Activated T-cell treated with anti-CD3 and anti-CD28 coated beads, Interleukin-2, amount 50 U/mL, for 4 hours (primary cell): ENCODE measurements around the gene DCAF8. TPM values are rescaled to one million over a fixed set of nuclear protein-coding genes. Genes with fewer than 3 reads are reported as not detected.

Experiments
- ATAC-seq, 2 donors: fragments of 200-7000 bp; cut with Tn5 transposase; one replicate each; pipeline ENCODE4 v1.10.0; 2021
- DNase-seq: peaks from one replicate; pipeline ENCODE4 v3.0.0-alpha.2; 2020
- H3K27me3 Mint-ChIP-seq: one replicate; pipeline ENCODE4 v1.8.0; 2021; ENCODE audit warnings: low read depth, mixed read lengths
- H3K36me3 Mint-ChIP-seq: one replicate; pipeline ENCODE4 v1.8.0; 2022; ENCODE audit warnings: mixed read lengths; ENCODE audit not compliant: insufficient read depth
- H3K4me1 Mint-ChIP-seq: one replicate; pipeline ENCODE4 v1.8.0; 2021; ENCODE audit warnings: low read depth, mixed read lengths
- H3K4me3 Mint-ChIP-seq: one replicate; pipeline ENCODE4 v1.8.0; 2021; ENCODE audit warnings: mild to moderate bottlenecking, moderate library complexity, mixed read lengths
- H3K9me3 Mint-ChIP-seq: one replicate; pipeline ENCODE4 v1.8.0; 2021; ENCODE audit warnings: mixed read lengths
- total RNA-seq, 3 donors: library from RNA; stranded (reverse); gene quantifications; one replicate each; pipeline ENCODE4 v1.2.1, GENCODE V29; 2021

The DCAF8 gene
- total RNA-seq, 3 donors from 2014 or later, result 64.4 to 68.4 (median 65.0) TPM

DNA sequence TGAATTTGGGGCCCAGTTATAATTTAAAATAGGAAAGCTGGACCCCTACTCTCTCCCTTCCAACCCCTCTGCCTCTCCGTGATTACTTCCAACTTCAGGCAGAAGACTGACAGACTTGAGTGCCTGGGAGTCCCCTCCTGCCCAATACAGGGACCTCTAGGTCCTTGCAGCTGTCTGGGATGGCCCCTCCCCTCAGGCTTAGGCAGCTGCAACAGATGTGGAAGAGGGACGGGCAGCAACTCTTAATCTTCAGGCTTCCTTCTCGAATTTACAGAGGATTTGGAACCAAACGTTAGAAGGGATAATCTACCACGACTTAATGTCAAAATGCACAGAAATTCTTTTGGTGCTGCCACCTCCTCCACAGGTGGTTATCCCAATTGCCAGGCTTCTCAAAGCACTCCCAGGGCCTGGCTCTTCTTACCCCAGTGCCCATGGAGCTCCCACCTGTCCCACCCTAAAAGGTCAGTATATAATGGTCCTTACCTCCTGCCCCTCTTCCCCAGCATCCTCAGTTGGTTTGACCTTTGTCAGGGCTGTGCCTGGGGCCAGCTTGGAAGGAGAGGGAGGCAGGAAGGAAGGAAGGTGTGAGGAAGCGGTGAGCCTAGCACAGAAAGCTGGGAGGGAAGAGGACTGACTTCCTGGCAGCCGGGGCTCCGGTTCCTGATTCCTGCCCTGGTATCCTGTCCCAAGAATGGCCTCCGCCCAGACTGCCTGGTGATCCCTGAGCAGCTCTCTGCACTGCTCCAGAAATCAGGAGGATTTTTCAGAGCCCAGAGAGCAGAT, 54.4 kb downstream of the DCAF8 start:
- peaks cover 27% of the 10 kb centered on the region for H3K36me3 Mint-ChIP-seq
- no peaks in the 10 kb centered on the region for H3K9me3 Mint-ChIP-seq
- H3K4me3 Mint-ChIP-seq, result no peak overlapping the region
- peaks cover 43% of the 10 kb centered on the region for H3K4me1 Mint-ChIP-seq
- no peaks in the 10 kb centered on the region for H3K27me3 Mint-ChIP-seq
- DNase-seq (no peak), ATAC-seq (no peak)

DNA sequence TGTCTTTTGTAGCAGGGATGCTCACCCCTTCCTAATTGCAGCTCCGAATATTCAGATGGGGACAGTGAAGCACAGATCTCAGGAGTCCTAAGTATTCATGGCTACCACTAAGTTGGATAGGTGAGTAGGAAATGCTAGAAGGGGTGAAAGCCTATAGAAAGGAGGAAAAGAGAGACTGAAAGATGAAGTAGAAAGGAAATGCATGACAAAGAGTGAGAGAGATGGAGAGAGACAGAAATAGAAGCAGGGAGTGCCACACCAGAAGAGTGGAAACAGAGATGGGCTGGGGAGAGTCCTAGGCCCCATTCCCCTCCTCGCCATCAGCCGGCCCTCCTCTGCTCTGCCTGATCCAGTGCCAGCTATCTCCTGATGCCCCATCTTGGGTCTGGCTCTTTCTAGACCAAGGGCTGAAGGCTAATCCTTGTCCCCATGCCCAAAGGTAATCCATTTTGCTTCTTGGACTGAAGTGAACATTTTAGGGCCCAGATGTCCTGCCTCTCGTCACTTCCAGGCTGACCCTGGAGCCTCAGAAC, 55.2 kb downstream of the DCAF8 start:
- ATAC-seq, result no peak
- DNase-seq, result no peak
- H3K36me3 Mint-ChIP-seq, result peaks cover 22% of the 10 kb centered on the region
- peaks cover 43% of the 10 kb centered on the region for H3K4me1 Mint-ChIP-seq
- H3K27me3 Mint-ChIP-seq, result no peaks in the 10 kb centered on the region
- H3K9me3 Mint-ChIP-seq, result no peaks in the 10 kb centered on the region
- peak overlapping the region; percentile 87 for H3K4me3 Mint-ChIP-seq

DNA sequence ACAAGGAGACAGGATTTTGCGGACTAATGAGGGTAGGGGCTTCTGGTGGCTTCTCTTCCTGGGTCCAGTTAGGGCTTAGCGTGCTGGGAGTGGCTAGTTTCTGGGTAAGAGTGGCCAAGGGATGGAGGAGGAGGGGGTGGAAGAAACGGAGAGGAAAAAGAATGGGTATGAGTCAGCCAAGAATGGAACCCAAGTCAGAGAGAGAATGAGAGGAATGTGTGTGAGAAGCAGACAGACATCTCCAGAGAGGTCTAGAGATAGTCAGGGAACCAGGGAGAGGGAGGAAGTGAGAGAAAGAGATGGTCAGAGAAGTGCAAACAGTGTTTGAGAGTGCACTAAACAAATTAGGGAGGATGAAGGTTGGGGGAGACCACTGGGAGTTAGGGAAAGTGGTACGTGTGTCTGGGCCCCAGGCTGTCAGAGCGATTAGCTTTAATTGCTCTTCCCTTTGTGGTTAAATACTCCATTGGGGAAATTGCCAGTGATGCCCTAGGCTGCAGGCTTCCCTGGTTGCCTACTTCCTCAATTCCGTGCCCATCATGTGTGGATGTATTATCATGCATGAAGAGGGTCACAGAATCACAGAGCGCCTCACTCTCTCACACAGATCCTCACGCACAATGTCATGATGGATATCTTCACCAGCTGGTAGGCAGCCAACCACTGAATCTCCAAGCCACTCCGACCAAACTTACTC, 55.8 kb downstream of the DCAF8 start:
- peak overlapping the region; percentile 87 for H3K4me3 Mint-ChIP-seq
- peaks cover 43% of the 10 kb centered on the region for H3K4me1 Mint-ChIP-seq
- no peaks in the 10 kb centered on the region for H3K9me3 Mint-ChIP-seq
- ATAC-seq (no peak), DNase-seq (no peak)
- H3K27me3 Mint-ChIP-seq, result no peaks in the 10 kb centered on the region
- peaks cover 17% of the 10 kb centered on the region for H3K36me3 Mint-ChIP-seq

DNA sequence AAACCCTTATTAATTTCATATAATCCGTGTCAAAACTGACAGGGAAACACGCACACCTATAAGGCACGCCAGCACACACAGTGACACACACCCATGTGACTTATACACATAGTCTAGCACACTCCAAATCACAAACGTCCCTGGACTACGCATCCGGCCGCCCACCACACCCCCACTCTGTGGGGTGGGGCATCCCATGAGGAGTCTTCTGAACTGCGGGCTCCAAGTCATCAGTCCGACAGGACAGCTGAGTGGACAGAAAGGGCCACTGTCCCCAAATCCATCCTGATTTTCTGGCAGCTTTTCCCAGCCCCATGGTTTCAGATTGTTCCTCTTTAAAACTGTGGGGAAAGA, 56.3 kb downstream of the DCAF8 start:
- Mint-ChIP-seq H3K36me3 (peaks cover 17% of the 10 kb centered on the region), H3K4me3 (peak overlapping the region; percentile 87), H3K9me3 (no peaks in the 10 kb centered on the region), H3K27me3 (no peaks in the 10 kb centered on the region), H3K4me1 (peaks cover 43% of the 10 kb centered on the region)
- DNase-seq (peak; percentile 57), ATAC-seq (peak; percentile 75 to 76)

DNA sequence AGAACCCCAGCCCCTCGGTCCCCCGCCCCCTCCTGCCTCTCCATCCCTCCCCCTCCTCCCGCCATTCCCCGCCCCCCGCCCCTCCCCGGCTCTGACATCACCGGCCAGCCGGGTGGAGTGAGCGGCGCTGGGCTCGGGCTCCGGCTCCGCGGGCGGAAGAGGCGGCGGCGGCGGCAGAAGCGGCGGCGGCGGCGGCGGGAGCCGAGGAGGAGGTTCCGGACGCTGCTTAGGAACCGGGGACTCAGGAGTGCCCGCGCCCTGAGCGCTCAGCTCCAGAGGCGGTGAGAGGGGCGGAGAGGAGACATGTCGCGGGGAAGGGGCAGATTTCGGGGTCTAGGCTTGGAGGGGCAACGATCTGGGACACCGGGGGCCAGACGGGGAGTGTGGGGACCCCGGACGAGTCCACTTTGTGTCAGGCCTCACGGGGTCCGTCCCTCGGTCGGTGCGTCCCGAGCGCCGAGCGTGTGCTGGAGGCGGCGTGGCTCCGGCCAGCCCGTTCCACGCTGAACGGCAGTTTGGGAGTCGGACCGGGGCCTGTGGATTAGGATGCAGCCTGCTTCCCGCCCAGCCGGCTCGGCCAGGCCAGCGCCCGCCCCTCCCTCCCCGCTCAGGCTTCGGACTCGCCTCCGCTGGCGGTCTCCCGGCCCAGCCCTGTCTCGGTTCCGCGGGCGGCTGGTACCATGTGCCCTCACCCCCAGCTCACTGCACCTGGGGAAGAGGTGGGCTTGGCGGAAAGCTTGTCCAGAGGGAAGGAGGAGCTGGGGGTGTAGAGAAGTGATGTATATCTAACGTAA, 56.9 kb downstream of the DCAF8 start, which contains the start of gene PEA15:
TSS of gene PEA15 (plus strand) at position 143 of the 794 bp plus-strand sequence. CDS start 6,161 bp downstream, outside the sequence.
- peak within 1 kb of the TSS; percentile 87 for H3K4me3 Mint-ChIP-seq
- peak; percentile 86 to 89 for ATAC-seq
- H3K9me3 Mint-ChIP-seq, result no peaks in the 10 kb centered on the region
- H3K36me3 Mint-ChIP-seq, result peaks cover 15% of the 10 kb centered on the region
- DNase-seq, result peak; percentile 67
- peaks cover 43% of the 10 kb centered on the region for H3K4me1 Mint-ChIP-seq
- no peaks in the 10 kb centered on the region for H3K27me3 Mint-ChIP-seq

DNA sequence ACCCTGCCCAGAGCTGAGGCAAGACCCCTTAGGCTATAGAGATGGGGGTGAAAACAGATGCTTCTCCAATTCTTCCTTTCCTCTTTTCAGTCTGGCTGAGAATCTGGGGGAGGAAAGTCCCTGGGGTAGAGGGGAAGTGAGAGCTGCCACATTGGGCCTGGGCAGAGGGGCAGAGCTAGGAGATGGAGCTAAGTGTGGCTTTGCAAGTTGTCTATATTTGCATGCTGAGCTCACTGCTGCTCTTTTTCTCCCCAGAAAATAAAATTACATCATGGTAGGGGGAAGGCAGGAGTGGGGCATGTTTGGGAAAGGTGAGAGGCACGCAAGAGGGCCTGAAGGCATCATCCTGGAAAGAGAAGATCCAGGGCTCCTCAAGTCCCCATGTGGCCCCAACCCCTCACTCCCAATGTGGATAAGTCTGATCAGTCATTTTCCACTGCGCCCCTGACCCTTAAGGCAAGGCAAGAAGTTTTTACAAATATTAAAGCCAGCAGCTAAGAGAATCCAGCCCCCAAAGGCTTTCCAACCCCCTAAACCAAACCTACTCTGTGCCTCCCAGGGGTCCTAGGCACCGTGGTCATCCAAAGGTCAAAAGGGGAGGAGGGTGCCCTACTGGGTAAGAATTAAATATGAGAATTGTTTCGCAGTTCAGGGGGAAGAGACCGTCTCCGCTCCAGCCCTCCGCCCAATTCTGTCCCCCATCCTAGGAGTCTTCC, 57.7 kb downstream of the DCAF8 start:
- Mint-ChIP-seq H3K9me3 (no peaks in the 10 kb centered on the region), H3K4me3 (peak overlapping the region; percentile 87), H3K36me3 (peaks cover 9% of the 10 kb centered on the region), H3K4me1 (peaks cover 36% of the 10 kb centered on the region), H3K27me3 (no peaks in the 10 kb centered on the region)
- DNase-seq (no peak), ATAC-seq (no peak)

DNA sequence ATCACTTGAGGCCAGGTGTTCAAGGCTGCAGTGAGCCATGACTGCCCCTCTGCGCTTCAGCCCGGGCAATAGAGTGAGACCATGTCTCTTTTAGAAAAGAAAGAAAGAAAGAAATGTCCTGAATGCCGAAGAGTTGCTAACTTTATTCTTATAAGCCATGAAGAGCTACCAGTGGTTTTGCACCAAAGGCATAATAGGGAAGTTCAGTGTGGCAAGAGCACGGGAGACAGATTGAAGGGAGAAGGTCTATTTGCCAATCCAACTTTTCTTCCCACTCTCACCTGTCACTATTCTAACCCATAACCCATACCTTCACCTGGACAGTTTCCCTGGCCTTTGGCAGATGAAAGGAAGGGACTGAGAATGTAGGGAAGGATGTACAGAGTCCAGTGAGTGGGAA, 61.6 kb downstream of the DCAF8 start:
- H3K4me1 Mint-ChIP-seq, result peaks cover 10% of the 10 kb centered on the region
- DNase-seq (no peak), ATAC-seq (no peak)
- no peaks in the 10 kb centered on the region for H3K36me3 Mint-ChIP-seq
- no peaks in the 10 kb centered on the region for H3K27me3 Mint-ChIP-seq
- H3K9me3 Mint-ChIP-seq, result no peaks in the 10 kb centered on the region
- H3K4me3 Mint-ChIP-seq, result no peak overlapping the region

DNA sequence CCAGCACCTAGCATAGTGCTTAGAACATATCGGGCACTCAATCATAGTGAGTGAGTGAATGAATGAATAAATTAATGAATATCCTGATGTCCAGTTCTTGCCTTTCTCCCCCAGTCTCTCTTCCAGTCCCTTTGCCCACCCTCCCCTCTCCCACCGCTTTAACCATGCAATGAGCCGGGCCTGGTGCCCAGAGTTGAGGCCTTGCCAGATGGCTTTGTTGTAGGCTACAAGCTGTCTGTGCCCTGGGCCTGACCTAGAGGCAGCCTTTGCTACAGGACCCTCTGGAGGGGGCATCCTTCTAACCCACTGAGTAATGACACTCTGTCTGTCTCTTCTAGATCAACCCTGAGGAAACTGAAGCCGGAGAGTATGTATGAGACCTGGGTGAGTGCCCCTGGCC, 65.1 kb downstream of the DCAF8 start:
- DNase-seq, result no peak
- no peak for ATAC-seq
- H3K4me3 Mint-ChIP-seq, result no peak overlapping the region
- H3K4me1 Mint-ChIP-seq, result no peaks in the 10 kb centered on the region
- no peaks in the 10 kb centered on the region for H3K9me3 Mint-ChIP-seq
- no peaks in the 10 kb centered on the region for H3K27me3 Mint-ChIP-seq
- H3K36me3 Mint-ChIP-seq, result no peaks in the 10 kb centered on the region

DNA sequence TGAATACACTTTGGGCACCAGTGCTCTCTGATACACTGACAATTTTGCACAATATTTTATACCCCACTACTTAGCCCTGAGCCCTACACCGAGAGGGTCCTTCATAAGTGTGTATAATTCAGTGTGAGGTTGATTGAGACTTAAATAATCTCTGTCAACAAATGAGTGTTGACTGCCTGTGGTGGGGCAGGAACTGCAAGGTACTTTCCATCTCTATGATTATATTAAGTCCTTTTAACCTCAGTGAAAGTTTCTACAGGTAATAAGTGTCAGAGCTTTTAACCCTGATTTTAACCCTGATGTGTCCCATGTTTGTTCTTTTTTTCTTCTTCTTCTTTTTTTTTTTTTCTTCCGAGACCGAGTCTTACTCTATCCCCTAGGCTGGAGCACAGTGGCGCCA, 66.2 kb downstream of the DCAF8 start:
- DNase-seq, result no peak
- Mint-ChIP-seq H3K4me1 (no peaks in the 10 kb centered on the region), H3K27me3 (no peaks in the 10 kb centered on the region), H3K9me3 (no peaks in the 10 kb centered on the region), H3K36me3 (no peaks in the 10 kb centered on the region), H3K4me3 (no peak overlapping the region)
- ATAC-seq, result no peak

DNA sequence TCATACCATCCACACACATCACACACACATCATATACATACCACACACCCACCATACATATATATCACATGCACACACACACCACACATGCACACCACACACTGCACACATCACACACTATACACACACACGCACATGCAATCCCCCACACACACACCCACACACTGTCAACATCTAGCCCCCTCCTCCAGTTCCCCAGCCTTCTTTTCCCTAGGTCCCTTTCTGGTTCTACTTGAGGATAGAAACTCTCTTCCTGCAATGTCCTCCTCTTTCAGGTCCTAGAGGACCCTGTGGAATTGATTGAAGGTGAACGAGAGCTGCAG, 67.7 kb downstream of the DCAF8 start:
- no peak overlapping the region for H3K4me3 Mint-ChIP-seq
- no peaks in the 10 kb centered on the region for H3K4me1 Mint-ChIP-seq
- H3K36me3 Mint-ChIP-seq, result no peaks in the 10 kb centered on the region
- no peaks in the 10 kb centered on the region for H3K27me3 Mint-ChIP-seq
- H3K9me3 Mint-ChIP-seq, result no peaks in the 10 kb centered on the region
- DNase-seq (no peak), ATAC-seq (no peak)

DNA sequence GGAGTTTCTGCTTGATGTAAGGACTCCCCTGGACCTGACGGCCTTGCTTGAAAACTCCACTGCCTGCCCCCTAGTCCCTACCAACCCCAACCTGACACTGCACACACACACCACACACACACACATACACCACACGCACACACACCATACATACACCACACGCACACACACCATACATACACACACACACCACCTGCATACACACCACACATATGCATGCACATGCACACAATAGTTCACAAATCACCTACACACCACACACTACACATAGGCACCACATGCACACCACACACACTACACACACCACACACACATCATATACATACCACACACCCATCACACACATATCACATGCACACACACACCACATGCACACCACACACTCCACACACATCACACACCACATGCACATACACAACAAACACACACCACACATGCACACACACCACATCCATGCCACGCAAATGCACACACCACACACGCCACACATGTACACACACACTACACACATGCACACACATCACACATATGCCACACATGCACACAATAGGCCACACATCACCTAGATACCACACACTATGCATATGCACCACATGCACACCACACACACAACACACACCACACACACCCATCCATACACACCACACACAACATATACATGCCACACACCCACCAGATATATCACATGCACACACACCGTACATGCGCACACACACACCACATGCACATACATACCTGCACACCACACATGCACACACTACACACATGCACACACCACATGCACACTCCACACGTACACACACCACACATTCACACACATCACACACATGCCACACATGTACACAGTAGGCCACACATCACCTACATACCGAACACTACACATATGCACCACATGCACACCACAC, 68.3 kb downstream of the DCAF8 start:
- H3K4me1 Mint-ChIP-seq, result no peaks in the 10 kb centered on the region
- no peaks in the 10 kb centered on the region for H3K9me3 Mint-ChIP-seq
- no peaks in the 10 kb centered on the region for H3K36me3 Mint-ChIP-seq
- ATAC-seq (no peak), DNase-seq (no peak)
- H3K27me3 Mint-ChIP-seq, result no peaks in the 10 kb centered on the region
- H3K4me3 Mint-ChIP-seq, result no peak overlapping the region

DNA sequence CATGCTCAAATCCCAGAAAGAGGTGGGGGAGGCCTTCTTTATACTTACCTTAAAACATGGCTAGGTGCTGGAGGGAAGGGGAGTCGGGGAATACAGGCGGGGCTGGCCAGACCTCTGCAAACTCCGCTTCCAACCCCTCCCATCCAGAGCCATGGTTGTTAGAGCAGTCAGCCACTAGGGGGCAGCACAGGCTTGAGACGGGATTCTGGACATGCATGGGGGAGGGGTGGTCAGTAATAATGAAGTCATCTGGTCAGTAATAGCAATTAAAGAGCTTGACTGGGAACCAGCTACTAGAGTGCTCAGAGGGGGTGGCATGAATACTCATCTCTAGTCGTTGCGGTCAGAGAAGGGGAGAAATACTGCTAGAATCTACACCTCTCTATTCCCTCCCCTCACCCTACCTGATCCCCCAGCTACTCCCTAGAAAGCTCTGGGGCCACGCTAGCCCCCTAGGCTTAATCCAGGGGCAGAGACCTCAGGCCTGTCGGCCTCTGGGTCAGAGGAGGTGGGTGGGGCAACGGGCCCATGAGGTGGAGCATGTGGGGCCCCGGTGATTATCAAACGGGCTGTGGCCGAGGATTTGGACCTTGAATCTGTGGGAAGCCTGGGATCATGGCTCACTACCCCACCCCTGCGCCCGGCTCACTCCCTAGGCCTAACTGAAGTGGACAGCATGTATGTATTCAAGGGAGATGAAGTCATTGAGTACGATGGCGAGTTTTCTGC, 69.1 kb downstream of the DCAF8 start:
- no peaks in the 10 kb centered on the region for H3K36me3 Mint-ChIP-seq
- no peaks in the 10 kb centered on the region for H3K27me3 Mint-ChIP-seq
- no peaks in the 10 kb centered on the region for H3K9me3 Mint-ChIP-seq
- DNase-seq (peak; percentile 81), ATAC-seq (peak; percentile 84 to 89)
- H3K4me3 Mint-ChIP-seq, result no peak overlapping the region
- H3K4me1 Mint-ChIP-seq, result no peaks in the 10 kb centered on the region

DNA sequence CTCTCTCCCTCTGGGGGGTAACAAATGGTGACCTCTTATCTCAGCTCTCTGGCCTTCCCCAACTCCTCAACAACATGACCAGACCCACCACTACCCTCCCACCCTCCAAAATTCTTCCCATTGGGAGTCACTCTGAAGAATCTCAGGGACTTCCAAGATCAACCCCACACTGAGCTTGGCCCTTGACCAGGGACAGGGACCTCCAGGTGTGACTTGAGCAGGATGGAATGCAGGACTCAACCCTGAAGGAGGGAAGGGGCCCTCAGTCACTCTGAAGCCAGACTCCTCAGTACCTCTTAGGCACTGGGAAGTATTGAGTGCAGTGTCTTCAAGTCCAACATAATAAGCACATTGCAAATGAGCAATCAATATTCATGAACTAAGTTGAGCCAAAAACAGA, 70.1 kb downstream of the DCAF8 start:
- H3K4me3 Mint-ChIP-seq, result no peak overlapping the region
- no peak for ATAC-seq

More for the DNA sequence above, 70.1 kb downstream of the DCAF8 start:
- no peaks in the 10 kb centered on the region for H3K27me3 Mint-ChIP-seq
- no peaks in the 10 kb centered on the region for H3K4me1 Mint-ChIP-seq
- no peaks in the 10 kb centered on the region for H3K9me3 Mint-ChIP-seq
- DNase-seq, result no peak
- H3K36me3 Mint-ChIP-seq, result no peaks in the 10 kb centered on the region
